ENCODE data around the gene KDM4C. TPM values are rescaled to one million over a fixed set of nuclear protein-coding genes. Genes with fewer than 3 reads are reported as not detected.

Gene KDM4C
- total RNA-seq, 1 donor from 2014 or later, result 18.2 TPM

GRCh38 chr9:6925836-6926235, 168.1 kb downstream of the KDM4C start:
- peaks cover 20% of the 10 kb centered on the region for H3K4me1 Mint-ChIP-seq (ENCODE audit: low read depth, unreplicated experiment)
- no peak overlapping the region for H2AFZ ChIP-seq (ENCODE audit: low read depth, low read length)
- TF ChIP-seq CTCF (IDR thresholded peaks at IDR 0.05; ENCODE audit: insufficient read depth, low read depth, low read length) (no peak), EZH2 (IDR thresholded peaks at IDR 0.05; ENCODE audit: insufficient read depth, low read length) (no peak)
- no peak for DNase-seq (ENCODE audit: low read depth)
- H3K79me2 ChIP-seq (ENCODE audit: insufficient read depth, low read length), result no peaks in the 10 kb centered on the region
- H3K4me3 ChIP-seq (ENCODE audit: insufficient read depth, low read depth, low read length), result no peak overlapping the region
- no peak overlapping the region for H3K27ac ChIP-seq (ENCODE audit: low read depth, low read length)
- no peak for FAIRE-seq
- no peak overlapping the region for H3K9ac ChIP-seq (ENCODE audit: low read length)
- H3K4me2 ChIP-seq (ENCODE audit: low read length), result no peak overlapping the region
- no peak overlapping the region for H3K4me3 Mint-ChIP-seq (ENCODE audit: unreplicated experiment)
- peaks cover 3% of the 10 kb centered on the region for H3K36me3 Mint-ChIP-seq (ENCODE audit: low read depth, unreplicated experiment)
- no peaks in the 10 kb centered on the region for H3K27me3 Mint-ChIP-seq (ENCODE audit: low read depth, unreplicated experiment)
- peaks cover 2% of the 10 kb centered on the region for H3K4me1 ChIP-seq (ENCODE audit: insufficient read depth, low read length)
- H3K9me3 ChIP-seq (ENCODE audit: insufficient read depth, low read depth, low read length), result no peaks in the 10 kb centered on the region
- no peaks in the 10 kb centered on the region for H3K36me3 ChIP-seq (ENCODE audit: insufficient read depth, low read length)
- no peaks in the 10 kb centered on the region for H3K27me3 ChIP-seq (ENCODE audit: insufficient read depth, low read length)
- no peak overlapping the region for H3K27ac Mint-ChIP-seq (ENCODE audit: unreplicated experiment)
- no peaks in the 10 kb centered on the region for H3K9me3 Mint-ChIP-seq (ENCODE audit: unreplicated experiment)
- no peaks in the 10 kb centered on the region for H4K20me1 ChIP-seq (ENCODE audit: insufficient read depth, low read length)

GRCh38 chr9:6926436-6926835, 168.7 kb downstream of the KDM4C start:
- no peak overlapping the region for H3K27ac Mint-ChIP-seq (ENCODE audit: unreplicated experiment)
- TF ChIP-seq EZH2 (IDR thresholded peaks at IDR 0.05; ENCODE audit: insufficient read depth, low read length) (no peak), CTCF (IDR thresholded peaks at IDR 0.05; ENCODE audit: insufficient read depth, low read depth, low read length) (no peak)
- H3K4me1 ChIP-seq (ENCODE audit: insufficient read depth, low read length), result peaks cover 8% of the 10 kb centered on the region

GRCh38 chr9:6927838-6928237, 170.1 kb downstream of the KDM4C start:
- H2AFZ ChIP-seq (ENCODE audit: low read depth, low read length), result no peak overlapping the region
- H4K20me1 ChIP-seq (ENCODE audit: insufficient read depth, low read length), result no peaks in the 10 kb centered on the region
- H3K9me3 ChIP-seq (ENCODE audit: insufficient read depth, low read depth, low read length), result no peaks in the 10 kb centered on the region
- DNase-seq (ENCODE audit: low read depth) (no peak), FAIRE-seq (no peak)
- no peak overlapping the region for H3K4me2 ChIP-seq (ENCODE audit: low read length)
- H3K4me1 Mint-ChIP-seq (ENCODE audit: low read depth, unreplicated experiment), result peaks cover 31% of the 10 kb centered on the region
- TF ChIP-seq EZH2 (IDR thresholded peaks at IDR 0.05; ENCODE audit: insufficient read depth, low read length) (no peak), CTCF (IDR thresholded peaks at IDR 0.05; ENCODE audit: insufficient read depth, low read depth, low read length) (no peak)
- no peak overlapping the region for H3K27ac Mint-ChIP-seq (ENCODE audit: unreplicated experiment)
- no peak overlapping the region for H3K4me3 ChIP-seq (ENCODE audit: insufficient read depth, low read depth, low read length)
- no peaks in the 10 kb centered on the region for H3K36me3 ChIP-seq (ENCODE audit: insufficient read depth, low read length)
- H3K4me1 ChIP-seq (ENCODE audit: insufficient read depth, low read length), result peaks cover 18% of the 10 kb centered on the region
- H3K27me3 Mint-ChIP-seq (ENCODE audit: low read depth, unreplicated experiment), result no peaks in the 10 kb centered on the region
- no peaks in the 10 kb centered on the region for H3K9me3 Mint-ChIP-seq (ENCODE audit: unreplicated experiment)
- no peaks in the 10 kb centered on the region for H3K36me3 Mint-ChIP-seq (ENCODE audit: low read depth, unreplicated experiment)
- no peak overlapping the region for H3K27ac ChIP-seq (ENCODE audit: low read depth, low read length)
- no peaks in the 10 kb centered on the region for H3K79me2 ChIP-seq (ENCODE audit: insufficient read depth, low read length)
- H3K27me3 ChIP-seq (ENCODE audit: insufficient read depth, low read length), result no peaks in the 10 kb centered on the region
- no peak overlapping the region for H3K9ac ChIP-seq (ENCODE audit: low read length)
- no peak overlapping the region for H3K4me3 Mint-ChIP-seq (ENCODE audit: unreplicated experiment)

More at GRCh38 chr9:6926436-6926835, 168.7 kb downstream of the KDM4C start:
- H3K36me3 Mint-ChIP-seq (ENCODE audit: low read depth, unreplicated experiment), result peaks cover 2% of the 10 kb centered on the region
- H2AFZ ChIP-seq (ENCODE audit: low read depth, low read length), result no peak overlapping the region
- H3K36me3 ChIP-seq (ENCODE audit: insufficient read depth, low read length), result no peaks in the 10 kb centered on the region
- no peak overlapping the region for H3K27ac ChIP-seq (ENCODE audit: low read depth, low read length)
- no peak for DNase-seq (ENCODE audit: low read depth)
- H3K4me2 ChIP-seq (ENCODE audit: low read length), result no peak overlapping the region
- no peak overlapping the region for H3K4me3 Mint-ChIP-seq (ENCODE audit: unreplicated experiment)
- H3K27me3 Mint-ChIP-seq (ENCODE audit: low read depth, unreplicated experiment), result no peaks in the 10 kb centered on the region
- H3K9ac ChIP-seq (ENCODE audit: low read length), result no peak overlapping the region
- no peaks in the 10 kb centered on the region for H3K9me3 Mint-ChIP-seq (ENCODE audit: unreplicated experiment)
- FAIRE-seq, result no peak
- no peak overlapping the region for H3K4me3 ChIP-seq (ENCODE audit: insufficient read depth, low read depth, low read length)
- no peaks in the 10 kb centered on the region for H3K27me3 ChIP-seq (ENCODE audit: insufficient read depth, low read length)
- no peaks in the 10 kb centered on the region for H3K9me3 ChIP-seq (ENCODE audit: insufficient read depth, low read depth, low read length)
- peaks cover 23% of the 10 kb centered on the region for H3K4me1 Mint-ChIP-seq (ENCODE audit: low read depth, unreplicated experiment)
- H4K20me1 ChIP-seq (ENCODE audit: insufficient read depth, low read length), result no peaks in the 10 kb centered on the region
- H3K79me2 ChIP-seq (ENCODE audit: insufficient read depth, low read length), result no peaks in the 10 kb centered on the region
